ENCODE measurements around the gene ARHGEF26.

The ARHGEF26 gene

DNA sequence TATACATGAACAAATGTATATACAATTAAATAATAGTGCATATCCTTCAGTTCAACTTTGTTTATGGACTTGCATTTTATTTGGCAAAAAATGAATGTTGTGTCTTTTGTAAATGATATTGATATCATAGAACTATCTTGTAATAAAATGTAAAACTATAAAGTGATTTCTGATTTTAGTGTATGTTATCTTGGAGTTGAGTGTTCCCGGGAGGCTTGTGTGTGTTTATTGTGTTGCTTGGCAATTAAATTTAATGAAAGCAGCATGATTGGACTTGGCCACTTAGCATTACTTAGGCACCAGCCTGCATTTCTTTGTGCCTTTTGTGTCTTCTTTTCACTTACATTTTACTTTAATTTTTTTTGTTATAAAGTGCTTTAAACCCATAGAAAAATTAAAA, 10.6 kb downstream of the ARHGEF26 start:
- Histone ChIP-seq H3K27me3 (ENCODE audit: control insufficient read depth, insufficient read depth, low read length, poor library complexity, severe bottlenecking) (no peaks in the 10 kb centered on the region), H3K36me3 (ENCODE audit: control insufficient read depth, insufficient read depth, low read length) (no peaks in the 10 kb centered on the region), H3K4me1 (ENCODE audit: control insufficient read depth, insufficient read depth, low read length) (no peaks in the 10 kb centered on the region), H3K27ac (ENCODE audit: insufficient read depth, low read depth, low read length, poor library complexity, severe bottlenecking) (no peak overlapping the region), H3K4me3 (ENCODE audit: insufficient read depth, low read depth, low read length) (no peak overlapping the region), H3K9me3 (ENCODE audit: control insufficient read depth, low read length) (no peaks in the 10 kb centered on the region)
- 68 to 88% methylated on average over 1 of the region's 1 CpG for WGBS, 2 experiments

DNA sequence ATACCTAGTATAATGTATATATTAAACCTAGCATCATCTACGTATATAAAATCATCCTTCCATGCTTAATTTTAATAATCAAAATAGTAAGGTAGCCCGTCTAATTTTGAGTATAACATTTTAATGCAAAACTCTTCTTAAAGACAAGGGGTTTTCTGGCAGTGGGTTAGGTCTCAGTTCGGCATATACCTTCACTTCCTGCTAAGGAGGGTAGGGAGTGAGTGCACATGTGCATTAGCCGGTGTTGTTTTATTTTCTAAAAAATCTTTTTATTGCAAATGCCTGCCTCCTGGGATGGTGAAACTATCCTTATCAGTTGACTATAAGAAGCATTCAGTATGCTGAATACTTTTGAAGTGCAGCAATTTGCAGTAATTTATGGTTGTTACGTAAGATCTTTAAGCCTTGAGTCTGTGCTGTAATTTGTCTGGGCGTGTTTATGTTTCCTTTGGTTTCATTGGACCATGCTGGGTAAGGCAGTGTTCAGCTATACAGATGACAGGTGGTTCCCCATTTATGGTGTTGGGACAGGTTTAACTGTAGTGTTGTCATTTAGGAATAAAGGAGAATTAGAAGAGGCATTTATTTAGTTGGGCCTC, 11.7 kb downstream of the ARHGEF26 start:
- Histone ChIP-seq H3K27ac (ENCODE audit: insufficient read depth, low read depth, low read length, poor library complexity, severe bottlenecking) (no peak overlapping the region), H3K36me3 (ENCODE audit: control insufficient read depth, insufficient read depth, low read length) (no peaks in the 10 kb centered on the region)
- WGBS, 2 experiments: 93 to 96% methylated on average over 4 to 5 of the region's 6 CpGs

DNA sequence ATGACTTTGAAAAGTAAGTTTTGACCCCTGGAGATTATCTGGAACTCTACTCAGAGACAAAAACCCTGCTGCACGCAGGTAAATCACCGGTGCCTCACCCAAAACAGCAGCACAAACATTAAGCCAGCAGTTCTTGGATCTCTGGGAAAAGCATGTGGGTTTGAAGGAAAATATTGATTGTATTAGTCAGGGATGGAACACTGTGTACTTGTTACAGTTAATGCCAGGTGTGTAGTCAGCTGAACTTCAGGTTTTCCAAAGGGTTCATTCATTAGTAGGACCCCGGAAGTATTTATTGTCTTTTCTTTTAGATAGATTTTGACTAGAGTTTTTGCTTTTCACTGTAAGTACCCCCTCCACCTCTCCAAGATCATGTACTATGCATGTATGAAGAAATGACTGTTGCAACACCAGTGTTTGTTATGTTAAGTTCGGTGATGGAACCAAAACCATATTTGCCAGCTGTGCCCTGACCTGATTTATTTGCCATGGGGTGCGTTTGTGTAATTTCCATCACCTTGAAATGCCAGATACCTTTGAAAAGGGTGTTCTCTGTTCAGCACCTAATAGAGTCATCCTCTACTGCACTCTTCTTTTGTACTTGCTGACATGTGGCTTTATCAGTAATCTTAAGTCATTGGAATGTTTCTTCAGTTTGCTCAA, 14.5 kb downstream of the ARHGEF26 start:
- Histone ChIP-seq H3K4me3 (ENCODE audit: insufficient read depth, low read depth, low read length) (no peak overlapping the region), H3K27me3 (ENCODE audit: control insufficient read depth, insufficient read depth, low read length, poor library complexity, severe bottlenecking) (no peaks in the 10 kb centered on the region), H3K9me3 (ENCODE audit: control insufficient read depth, low read length) (no peaks in the 10 kb centered on the region), H3K27ac (ENCODE audit: insufficient read depth, low read depth, low read length, poor library complexity, severe bottlenecking) (no peak overlapping the region), H3K4me1 (ENCODE audit: control insufficient read depth, insufficient read depth, low read length) (no peaks in the 10 kb centered on the region), H3K36me3 (ENCODE audit: control insufficient read depth, insufficient read depth, low read length) (no peaks in the 10 kb centered on the region)
- WGBS, 2 experiments: 93 to 94% methylated on average over 5 of the region's 5 CpGs

More for the DNA sequence above, 11.7 kb downstream of the ARHGEF26 start:
- H3K27me3 ChIP-seq (ENCODE audit: control insufficient read depth, insufficient read depth, low read length, poor library complexity, severe bottlenecking): no peaks in the 10 kb centered on the region
- H3K4me3 ChIP-seq (ENCODE audit: insufficient read depth, low read depth, low read length): no peak overlapping the region
- H3K4me1 ChIP-seq (ENCODE audit: control insufficient read depth, insufficient read depth, low read length): no peaks in the 10 kb centered on the region
- H3K9me3 ChIP-seq (ENCODE audit: control insufficient read depth, low read length): no peaks in the 10 kb centered on the region

DNA sequence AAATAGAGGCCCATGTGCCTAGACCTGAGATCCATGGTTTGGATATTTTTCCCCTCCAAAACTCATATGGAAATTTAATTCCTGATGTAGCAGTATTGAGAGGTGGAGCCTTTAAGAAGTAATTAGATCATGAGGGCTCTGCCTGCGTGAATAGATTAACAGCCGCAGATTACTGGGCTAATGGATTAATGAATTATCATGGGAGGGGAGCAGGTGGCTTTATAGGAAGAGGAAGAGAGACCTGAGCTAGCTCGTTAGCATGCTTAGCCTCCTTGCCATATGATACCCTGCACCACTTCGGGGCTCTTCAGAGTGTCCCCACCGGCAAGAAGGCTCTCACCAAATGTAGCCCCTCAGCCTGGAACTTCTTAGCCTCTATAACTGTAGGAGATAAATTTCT, 15.8 kb downstream of the ARHGEF26 start:
- no peaks in the 10 kb centered on the region for H3K27me3 ChIP-seq (ENCODE audit: control insufficient read depth, insufficient read depth, low read length, poor library complexity, severe bottlenecking)
- no peak overlapping the region for H3K27ac ChIP-seq (ENCODE audit: insufficient read depth, low read depth, low read length, poor library complexity, severe bottlenecking)
- 81 to 93% methylated on average over 3 to 5 of the region's 5 CpGs for WGBS, 2 experiments
- H3K4me1 ChIP-seq (ENCODE audit: control insufficient read depth, insufficient read depth, low read length): no peaks in the 10 kb centered on the region
- H3K9me3 ChIP-seq (ENCODE audit: control insufficient read depth, low read length): no peaks in the 10 kb centered on the region
- no peaks in the 10 kb centered on the region for H3K36me3 ChIP-seq (ENCODE audit: control insufficient read depth, insufficient read depth, low read length)
- no peak overlapping the region for H3K4me3 ChIP-seq (ENCODE audit: insufficient read depth, low read depth, low read length)

DNA sequence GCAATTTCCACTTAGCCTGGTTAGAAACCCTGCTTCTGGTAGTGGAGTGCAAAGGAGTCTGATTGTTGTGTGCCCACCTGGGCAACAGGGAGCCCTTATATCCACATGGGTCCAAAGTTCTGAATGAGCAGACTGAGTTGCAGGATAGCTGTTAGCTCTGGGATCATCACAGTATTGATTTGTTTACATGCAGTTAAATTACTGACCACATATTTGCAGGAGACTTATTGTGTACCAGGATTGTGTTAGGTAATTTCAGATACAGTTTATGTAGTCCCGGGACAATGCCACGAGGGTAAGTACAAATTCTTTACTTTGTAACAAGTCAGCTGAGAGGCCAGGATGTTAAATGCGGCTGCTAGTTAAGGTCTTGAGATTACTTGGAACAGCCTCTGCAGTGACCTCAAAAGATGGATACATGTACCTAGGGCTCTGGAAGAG, 18.8 kb downstream of the ARHGEF26 start:
- 93 to 95% methylated on average over 3 of the region's 3 CpGs for WGBS, 2 experiments
- H3K4me1 ChIP-seq (ENCODE audit: control insufficient read depth, insufficient read depth, low read length): peaks cover 16% of the 10 kb centered on the region
- no peaks in the 10 kb centered on the region for H3K36me3 ChIP-seq (ENCODE audit: control insufficient read depth, insufficient read depth, low read length)
- H3K9me3 ChIP-seq (ENCODE audit: control insufficient read depth, low read length): no peaks in the 10 kb centered on the region
- no peak overlapping the region for H3K4me3 ChIP-seq (ENCODE audit: insufficient read depth, low read depth, low read length)
- no peak overlapping the region for H3K27ac ChIP-seq (ENCODE audit: insufficient read depth, low read depth, low read length, poor library complexity, severe bottlenecking)
- H3K27me3 ChIP-seq (ENCODE audit: control insufficient read depth, insufficient read depth, low read length, poor library complexity, severe bottlenecking): no peaks in the 10 kb centered on the region

DNA sequence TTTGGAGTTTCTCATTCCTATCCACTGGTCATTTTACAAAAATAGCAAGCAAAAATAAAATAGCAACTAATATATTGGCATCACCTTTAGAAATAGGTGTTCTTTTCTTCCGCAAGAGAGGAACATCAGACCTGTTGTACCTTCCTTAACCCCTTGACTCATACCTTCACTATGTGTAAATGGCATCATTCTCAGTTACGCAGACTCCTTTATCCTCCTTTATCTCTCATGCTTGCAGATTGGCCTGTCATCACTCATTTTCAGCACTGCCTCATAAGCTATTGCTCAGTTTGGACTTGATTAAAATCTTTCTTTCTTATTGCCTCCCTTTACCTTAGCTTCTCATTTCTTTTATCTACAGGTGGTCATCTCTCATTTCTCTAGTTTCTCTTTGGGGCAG, 21.4 kb downstream of the ARHGEF26 start:
- Histone ChIP-seq H3K4me1 (ENCODE audit: control insufficient read depth, insufficient read depth, low read length) (peaks cover 22% of the 10 kb centered on the region), H3K27me3 (ENCODE audit: control insufficient read depth, insufficient read depth, low read length, poor library complexity, severe bottlenecking) (no peaks in the 10 kb centered on the region), H3K9me3 (ENCODE audit: control insufficient read depth, low read length) (no peaks in the 10 kb centered on the region), H3K36me3 (ENCODE audit: control insufficient read depth, insufficient read depth, low read length) (no peaks in the 10 kb centered on the region), H3K4me3 (ENCODE audit: insufficient read depth, low read depth, low read length) (no peak overlapping the region), H3K27ac (ENCODE audit: insufficient read depth, low read depth, low read length, poor library complexity, severe bottlenecking) (no peak overlapping the region)
- 91 to 95% methylated on average over 2 of the region's 2 CpGs for WGBS, 2 experiments

DNA sequence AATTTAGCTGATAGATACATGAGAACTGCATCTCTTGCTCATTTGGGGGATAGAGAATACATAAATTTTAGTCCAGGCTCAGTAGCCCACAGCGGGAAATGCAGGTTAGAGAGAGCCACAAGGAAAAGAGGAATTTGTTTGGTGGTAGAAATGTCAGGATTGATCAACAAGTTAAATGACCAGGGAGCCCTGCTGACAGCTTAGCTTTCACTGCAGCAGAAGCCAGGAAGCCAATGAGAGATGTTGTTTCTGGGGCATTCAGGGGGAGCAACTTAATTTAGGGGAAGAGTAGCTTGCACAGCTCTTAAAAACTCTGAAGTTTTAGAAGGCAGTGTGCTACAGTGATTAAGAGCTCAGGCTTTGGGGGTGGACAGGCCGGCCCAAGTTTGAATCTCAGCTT, 22.7 kb downstream of the ARHGEF26 start:
- Histone ChIP-seq H3K9me3 (ENCODE audit: control insufficient read depth, low read length) (no peaks in the 10 kb centered on the region), H3K4me3 (ENCODE audit: insufficient read depth, low read depth, low read length) (no peak overlapping the region), H3K27ac (ENCODE audit: insufficient read depth, low read depth, low read length, poor library complexity, severe bottlenecking) (peak overlapping the region; percentile 50), H3K4me1 (ENCODE audit: control insufficient read depth, insufficient read depth, low read length) (peaks cover 28% of the 10 kb centered on the region), H3K27me3 (ENCODE audit: control insufficient read depth, insufficient read depth, low read length, poor library complexity, severe bottlenecking) (no peaks in the 10 kb centered on the region), H3K36me3 (ENCODE audit: control insufficient read depth, insufficient read depth, low read length) (no peaks in the 10 kb centered on the region)
- 36 to 48% methylated on average over 2 of the region's 2 CpGs for WGBS, 2 experiments

DNA sequence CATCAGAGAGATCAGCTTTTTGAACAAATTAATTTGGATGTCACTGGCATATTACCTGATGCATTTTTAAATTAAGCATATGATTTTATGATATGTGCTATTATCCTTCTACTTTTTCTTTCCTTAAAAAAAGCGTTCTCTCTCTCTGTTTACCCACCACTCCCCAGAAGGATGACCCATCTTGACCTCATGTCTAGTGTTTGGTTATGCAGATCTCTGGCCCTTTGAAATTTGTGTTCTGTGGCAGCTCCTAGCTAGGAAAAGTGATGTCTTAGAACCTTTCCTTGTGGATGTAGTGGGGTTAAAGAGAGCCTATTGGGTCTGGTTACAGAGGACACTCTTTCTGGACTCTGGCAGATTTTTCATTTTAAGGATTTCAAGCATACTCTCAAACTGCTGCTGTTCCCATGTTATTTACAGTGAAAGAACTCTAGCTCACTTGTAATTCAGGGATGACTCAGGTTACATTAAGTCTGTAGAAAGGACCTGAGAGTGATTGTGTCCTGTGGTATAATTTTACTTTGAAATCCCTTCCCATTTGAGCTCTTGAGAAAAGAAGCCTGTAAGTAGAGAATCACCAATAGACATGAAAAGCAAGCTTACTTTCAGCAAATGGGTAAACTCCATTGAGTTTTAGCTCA, 23.8 kb downstream of the ARHGEF26 start:
- no peak overlapping the region for H3K27ac ChIP-seq (ENCODE audit: insufficient read depth, low read depth, low read length, poor library complexity, severe bottlenecking)
- H3K9me3 ChIP-seq (ENCODE audit: control insufficient read depth, low read length): no peaks in the 10 kb centered on the region
- H3K27me3 ChIP-seq (ENCODE audit: control insufficient read depth, insufficient read depth, low read length, poor library complexity, severe bottlenecking): no peaks in the 10 kb centered on the region
- H3K36me3 ChIP-seq (ENCODE audit: control insufficient read depth, insufficient read depth, low read length): no peaks in the 10 kb centered on the region
- 43% methylated on average over 1 of the region's 1 CpG; no CpG with 5 or more reads in 1 of the 2 experiments for WGBS, 2 experiments
- H3K4me1 ChIP-seq (ENCODE audit: control insufficient read depth, insufficient read depth, low read length): peaks cover 29% of the 10 kb centered on the region
- no peak overlapping the region for H3K4me3 ChIP-seq (ENCODE audit: insufficient read depth, low read depth, low read length)

DNA sequence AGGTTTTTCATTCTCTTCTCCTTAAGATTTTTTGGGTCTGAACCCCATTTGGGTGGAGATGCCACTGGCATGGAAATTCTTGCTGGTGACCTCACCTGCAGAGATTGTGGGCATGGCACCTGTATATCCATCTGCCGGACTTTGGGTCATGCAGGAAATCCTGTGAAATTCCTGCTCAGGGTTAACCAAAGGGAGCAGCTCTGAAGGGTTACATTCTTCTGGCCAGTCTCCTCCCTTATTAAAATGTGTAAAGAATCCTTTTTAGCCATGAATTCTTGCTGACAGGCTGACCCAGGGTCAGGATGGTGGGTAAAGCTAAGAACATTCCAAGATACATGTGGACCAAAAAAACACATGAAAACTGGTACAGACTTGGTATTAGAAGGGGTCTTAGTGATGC, 27.4 kb downstream of the ARHGEF26 start:
- WGBS, 2 experiments: 83 to 93% methylated on average over 1 of the region's 1 CpG
- H3K4me1 ChIP-seq (ENCODE audit: control insufficient read depth, insufficient read depth, low read length): peaks cover 25% of the 10 kb centered on the region
- no peak overlapping the region for H3K27ac ChIP-seq (ENCODE audit: insufficient read depth, low read depth, low read length, poor library complexity, severe bottlenecking)
- H3K4me3 ChIP-seq (ENCODE audit: insufficient read depth, low read depth, low read length): no peak overlapping the region
- H3K9me3 ChIP-seq (ENCODE audit: control insufficient read depth, low read length): no peaks in the 10 kb centered on the region
- H3K27me3 ChIP-seq (ENCODE audit: control insufficient read depth, insufficient read depth, low read length, poor library complexity, severe bottlenecking): no peaks in the 10 kb centered on the region
- H3K36me3 ChIP-seq (ENCODE audit: control insufficient read depth, insufficient read depth, low read length): no peaks in the 10 kb centered on the region

DNA sequence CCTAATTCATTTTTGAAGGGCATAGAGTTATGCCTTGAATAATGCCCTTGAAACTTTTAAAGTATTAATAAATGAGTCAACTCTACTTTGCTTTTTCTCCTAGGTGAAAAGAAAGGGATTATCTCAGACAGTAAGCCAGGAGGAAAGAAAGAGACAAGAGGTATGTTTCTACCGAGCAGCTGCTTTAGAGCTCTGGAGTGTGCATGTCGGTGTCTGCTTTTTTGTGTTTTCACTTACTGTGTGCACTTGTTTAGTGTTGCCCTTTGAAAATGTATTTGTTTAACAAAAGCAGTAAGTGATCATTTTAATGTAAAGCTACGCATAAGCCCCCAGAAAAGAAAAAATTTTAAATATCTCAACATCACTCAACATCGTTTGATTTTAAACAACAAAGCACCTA, 28.1 kb downstream of the ARHGEF26 start:
- WGBS, 2 experiments: 79 to 90% methylated on average over 2 of the region's 4 CpGs
- no peak overlapping the region for H3K4me3 ChIP-seq (ENCODE audit: insufficient read depth, low read depth, low read length)
- peaks cover 21% of the 10 kb centered on the region for H3K4me1 ChIP-seq (ENCODE audit: control insufficient read depth, insufficient read depth, low read length)
- no peaks in the 10 kb centered on the region for H3K9me3 ChIP-seq (ENCODE audit: control insufficient read depth, low read length)
- no peaks in the 10 kb centered on the region for H3K27me3 ChIP-seq (ENCODE audit: control insufficient read depth, insufficient read depth, low read length, poor library complexity, severe bottlenecking)
- no peaks in the 10 kb centered on the region for H3K36me3 ChIP-seq (ENCODE audit: control insufficient read depth, insufficient read depth, low read length)
- H3K27ac ChIP-seq (ENCODE audit: insufficient read depth, low read depth, low read length, poor library complexity, severe bottlenecking): no peak overlapping the region
